MM.1S (cell line): ENCODE measurements around the gene KIAA0319L.

Source experiments
- CTCF ChIP-seq: fragments of 300-600 bp; sonication (generic); IDR thresholded peaks from 2 replicates; pipeline ENCODE4 v1.5.1; 2016; ENCODE audit warnings: antibody characterized with exemption, low read length, mixed read lengths
- EZH2 ChIP-seq: fragments of 300-600 bp; sonication (generic); optimal IDR thresholded peaks from 2 replicates; pipeline ENCODE3; 2017; ENCODE audit warnings: low read depth, mild to moderate bottlenecking, antibody characterized with exemption, low read length, mixed read lengths
- EZH2phosphoT487 ChIP-seq: fragments of 300-600 bp; sonication (generic); IDR thresholded peaks from 2 replicates; pipeline ENCODE4 v1.6.1; 2018; ENCODE audit warnings: antibody characterized with exemption, low read length

GRCh38 chr1:35499652-35500176 is 57.5 kb downstream of the KIAA0319L start:
- no peak for TF ChIP-seq CTCF
- TF ChIP-seq EZH2: no peak
- TF ChIP-seq EZH2phosphoT487: no peak
